ENCODE measurements around the gene KAT2B. TPM values are rescaled to one million over a fixed set of nuclear protein-coding genes. Genes with fewer than 3 reads are reported as not detected.

Gene KAT2B
- total RNA-seq, 1 donor from 2014 or later: 3.6 TPM

DNA sequence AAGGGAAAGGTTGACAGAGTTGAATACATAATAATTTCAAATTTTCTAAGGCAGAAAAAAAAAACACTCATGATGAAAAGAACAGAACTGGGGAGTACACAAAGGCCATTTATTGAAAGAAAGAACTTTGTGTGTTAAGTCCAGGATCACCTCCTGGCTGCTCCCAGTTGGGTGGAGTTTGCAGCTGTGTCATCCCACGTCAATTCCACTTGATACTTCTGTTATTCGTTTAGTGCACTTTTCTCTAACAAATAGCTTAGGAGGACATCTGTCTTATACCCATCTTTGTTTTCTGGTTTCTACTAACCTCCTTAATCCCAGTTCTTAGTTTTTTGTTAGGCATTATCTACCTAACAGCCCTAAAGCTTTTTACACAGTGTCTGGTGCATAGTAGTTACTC lies 101.1 kb downstream of the KAT2B start:
- no peak overlapping the region for H3K4me3 ChIP-seq (ENCODE audit: low read depth, low read length)
- no peak for DNase-seq (ENCODE audit: low read depth)
- no peak for TF ChIP-seq CTCF (conservative IDR thresholded peaks at IDR 0.05; ENCODE audit: low read depth, low read length)

- DNase-seq (ENCODE audit: low read depth): no peak
- H3K4me3 ChIP-seq (ENCODE audit: low read depth, low read length): no peak overlapping the region
- TF ChIP-seq CTCF (conservative IDR thresholded peaks at IDR 0.05; ENCODE audit: low read depth, low read length): no peak
Observed at GRCh38 chr3:20141851-20142250, 101.6 kb downstream of the KAT2B start.

DNA sequence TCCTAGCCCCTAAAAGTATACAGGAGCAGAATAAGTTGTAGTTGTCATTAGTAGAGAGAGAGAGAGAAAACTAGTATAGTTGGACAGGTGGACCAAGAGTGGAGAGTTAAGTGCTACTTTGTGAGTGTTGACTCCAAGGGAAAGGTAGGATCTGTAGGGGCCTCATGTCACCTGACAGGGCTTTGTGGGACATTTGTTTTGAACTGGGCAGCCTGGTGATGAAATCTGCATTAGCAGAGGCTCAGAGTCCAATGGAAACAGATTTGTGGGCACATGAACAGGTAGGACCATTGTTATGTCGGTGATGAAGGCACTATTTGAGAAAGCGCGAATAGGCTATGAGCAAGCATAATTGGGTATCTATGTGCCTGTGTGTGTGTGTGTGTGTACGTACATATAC lies 102.3 kb downstream of the KAT2B start:
- TF ChIP-seq CTCF (conservative IDR thresholded peaks at IDR 0.05; ENCODE audit: low read depth, low read length): no peak
- no peak overlapping the region for H3K4me3 ChIP-seq (ENCODE audit: low read depth, low read length)
- no peak for DNase-seq (ENCODE audit: low read depth)

DNA sequence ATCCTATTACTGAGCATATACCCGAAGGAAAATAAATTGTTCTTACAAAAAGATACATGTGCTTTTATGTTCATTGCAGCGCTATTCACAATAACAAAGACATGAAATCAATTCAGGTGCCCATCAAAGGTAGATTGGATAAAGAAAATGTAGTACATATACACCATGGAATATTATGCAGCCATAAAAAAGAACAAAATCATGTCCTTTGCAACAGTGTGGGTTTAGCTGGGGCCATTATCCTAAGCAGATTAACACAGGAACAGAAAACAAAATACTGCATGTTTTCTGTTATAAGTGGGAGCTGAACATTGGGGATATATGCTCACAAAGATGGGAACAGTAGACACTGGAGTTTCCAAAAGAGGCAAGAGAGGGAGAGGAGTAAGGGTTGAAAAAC lies 103.3 kb downstream of the KAT2B start:
- no peak overlapping the region for H3K4me3 ChIP-seq (ENCODE audit: low read depth, low read length)
- no peak for TF ChIP-seq CTCF (conservative IDR thresholded peaks at IDR 0.05; ENCODE audit: low read depth, low read length)
- no peak for DNase-seq (ENCODE audit: low read depth)

- no peak for DNase-seq (ENCODE audit: low read depth)
- H3K4me3 ChIP-seq (ENCODE audit: low read depth, low read length): no peak overlapping the region
- no peak for TF ChIP-seq CTCF (conservative IDR thresholded peaks at IDR 0.05; ENCODE audit: low read depth, low read length)
Observed at GRCh38 chr3:20145874-20146273, 105.6 kb downstream of the KAT2B start.

DNA sequence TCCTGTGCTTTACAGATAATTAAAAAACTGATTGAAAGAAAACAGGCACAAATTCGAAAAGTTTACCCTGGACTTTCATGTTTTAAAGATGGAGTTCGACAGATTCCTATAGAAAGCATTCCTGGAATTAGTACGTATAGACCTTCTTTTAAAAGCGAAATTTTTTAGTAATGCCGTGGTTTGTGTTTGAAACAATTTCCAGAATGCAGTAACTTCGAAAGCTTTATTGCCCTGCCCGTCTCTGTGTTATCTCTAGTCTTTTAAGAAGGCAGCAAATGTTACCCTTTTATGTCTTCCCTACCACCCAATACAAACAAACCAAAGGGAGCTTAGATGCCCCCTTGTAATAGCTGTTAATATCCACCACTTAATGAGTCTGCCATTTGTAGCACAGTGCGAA lies 106.1 kb downstream of the KAT2B start:
- no peak for TF ChIP-seq CTCF (conservative IDR thresholded peaks at IDR 0.05; ENCODE audit: low read depth, low read length)
- no peak overlapping the region for H3K4me3 ChIP-seq (ENCODE audit: low read depth, low read length)
- DNase-seq (ENCODE audit: low read depth): no peak

DNA sequence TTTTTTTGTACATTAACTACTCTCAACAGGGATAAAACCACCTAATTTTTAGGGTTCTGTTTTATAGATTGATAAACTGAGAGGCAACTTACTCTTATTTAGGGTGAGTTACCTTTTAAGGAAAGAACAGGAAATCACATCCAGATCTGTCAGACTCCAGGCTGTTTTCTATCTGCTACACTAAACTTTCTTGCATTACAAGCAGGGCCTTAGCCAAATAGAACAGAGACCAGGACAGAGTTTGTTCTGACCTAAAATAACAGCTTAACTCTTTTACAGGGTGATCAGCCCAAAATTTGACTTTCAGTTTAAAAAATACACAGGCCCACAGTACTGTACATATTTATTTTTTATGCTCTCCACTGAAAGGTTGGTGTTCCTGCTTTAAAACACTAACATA lies 107.1 kb downstream of the KAT2B start:
- no peak for DNase-seq (ENCODE audit: low read depth)
- TF ChIP-seq CTCF (conservative IDR thresholded peaks at IDR 0.05; ENCODE audit: low read depth, low read length): no peak
- H3K4me3 ChIP-seq (ENCODE audit: low read depth, low read length): no peak overlapping the region
